GM23338 (cell line): ENCODE results near the gene NBEAL2. TPM values are rescaled to one million over a fixed set of nuclear protein-coding genes. Genes with fewer than 3 reads are reported as not detected.
A peak's percentile ranks its signal among the peaks of the same experiment; 100 is the strongest.

Experiments
- ATAC-seq: fragments of 200-7000 bp; cut with Tn5 transposase; 3 replicates; pipeline ENCODE4 v1.9.1; 2020
- DNase-seq: peaks from one replicate; pipeline ENCODE4 v3.0.0-alpha.2; 2015; ENCODE audit warnings: low spot score
- H2AFZ ChIP-seq: fragments of 200-600 bp; sonication (generic); 2 replicates; pipeline ENCODE4 v1.8.0; 2016; ENCODE audit warnings: antibody characterized with exemption, mild to moderate bottlenecking, moderate library complexity
- H3F3A ChIP-seq: fragments of 200-600 bp; sonication (generic); replicated peaks from 2 replicates; pipeline ENCODE4 v1.8.0; 2017; ENCODE audit warnings: antibody characterized with exemption, mixed run types, low read depth
- H3K27ac ChIP-seq: fragments of 200-600 bp; sonication (generic); 2 replicates; pipeline ENCODE4 v1.6.1; 2016; ENCODE audit warnings: low read depth
- H3K27me3 ChIP-seq: fragments of 200-600 bp; sonication (generic); 2 replicates; pipeline ENCODE4 v1.8.0; 2016; ENCODE audit warnings: mild to moderate bottlenecking, mixed run types, moderate library complexity; ENCODE audit not compliant: insufficient read depth
- H3K36me3 ChIP-seq: fragments of 200-600 bp; sonication (generic); 2 replicates; pipeline ENCODE4 v1.8.0; 2016; ENCODE audit warnings: mild to moderate bottlenecking; ENCODE audit not compliant: insufficient read depth
- H3K4me1 ChIP-seq: fragments of 200-600 bp; sonication (generic); 2 replicates; pipeline ENCODE4 v1.8.0; 2016; ENCODE audit warnings: mild to moderate bottlenecking, moderate library complexity; ENCODE audit not compliant: insufficient read depth
- H3K4me2 ChIP-seq: fragments of 200-600 bp; sonication (generic); 2 replicates; pipeline ENCODE4 v1.7.1; 2017; ENCODE audit warnings: mixed run types
- H3K4me3 ChIP-seq: fragments of 200-600 bp; sonication (generic); 2 replicates; pipeline ENCODE4 v1.6.1; 2016; ENCODE audit warnings: mixed run types
- H3K79me2 ChIP-seq: fragments of 200-600 bp; sonication (generic); replicated peaks from 2 replicates; pipeline ENCODE4 v1.8.0; 2017; ENCODE audit warnings: mild to moderate bottlenecking; ENCODE audit not compliant: insufficient read depth
- H3K9me2 ChIP-seq: fragments of 200-600 bp; sonication (generic); 2 replicates; pipeline ENCODE4 v1.8.0; 2017; ENCODE audit not compliant: insufficient read depth
- H4K20me1 ChIP-seq: fragments of 200-600 bp; sonication (generic); replicated peaks from 2 replicates; pipeline ENCODE4 v1.8.0; 2017; ENCODE audit warnings: mild to moderate bottlenecking; ENCODE audit not compliant: insufficient read depth
- H3K27ac Mint-ChIP-seq: 2 replicates; pipeline ENCODE4 v1.8.0; 2020; ENCODE audit warnings: inconsistent platforms, mild to moderate bottlenecking, moderate library complexity, mixed read lengths
- H3K27me3 Mint-ChIP-seq: 3 replicates; pipeline ENCODE4 v1.8.0; 2022; ENCODE audit warnings: low read depth, mild to moderate bottlenecking, moderate library complexity, mixed read lengths, inconsistent platforms; ENCODE audit not compliant: insufficient read depth, poor library complexity
- H3K36me3 Mint-ChIP-seq: 3 replicates; pipeline ENCODE4 v1.8.0; 2021; ENCODE audit warnings: low read depth, mild to moderate bottlenecking, inconsistent platforms, moderate library complexity, mixed read lengths
- H3K4me1 Mint-ChIP-seq: 3 replicates; pipeline ENCODE4 v1.8.0; 2020; ENCODE audit warnings: mild to moderate bottlenecking, inconsistent platforms, mixed read lengths
- H3K4me3 Mint-ChIP-seq: 3 replicates; pipeline ENCODE4 v1.8.0; 2021; ENCODE audit warnings: moderate library complexity, mild to moderate bottlenecking, inconsistent platforms, mixed read lengths
- H3K9me3 Mint-ChIP-seq: 3 replicates; pipeline ENCODE4 v1.8.0; 2020; ENCODE audit warnings: moderate library complexity, mild to moderate bottlenecking, inconsistent platforms, mixed read lengths
- CREB1 ChIP-seq: fragments of 250-450 bp; sonication (Bioruptor Pico); IDR thresholded peaks from 2 replicates; pipeline ENCODE4 v1.5.0; 2020; ENCODE audit warnings: low read depth, mild to moderate bottlenecking, moderate library complexity
- CTCF ChIP-seq, 2 experiments: fragments of 200-600 bp in 1 of 2; sonication (generic) in 1 of 2; conservative IDR thresholded peaks; 2 replicates each; pipeline versions ENCODE4 v1.5.1 to v1.6.1; 2016 to 2017; ENCODE audit warnings: antibody characterized with exemption in 2 of 2, low read depth in 2 of 2, mild to moderate bottlenecking in 2 of 2, moderate library complexity in 1 of 2
- EZH2 ChIP-seq: fragments of 200-600 bp; sonication (generic); IDR thresholded peaks from one replicate; pipeline ENCODE4 v1.8.0; 2017; ENCODE audit warnings: antibody characterized with exemption, mild to moderate bottlenecking, low read depth; ENCODE audit not compliant: unreplicated experiment
- EZH2phosphoT487 ChIP-seq: fragments of 200-600 bp; sonication (generic); IDR thresholded peaks from one replicate; pipeline ENCODE4 v1.8.1; 2018; ENCODE audit warnings: antibody characterized with exemption; ENCODE audit not compliant: unreplicated experiment
- JUNB ChIP-seq: IDR thresholded peaks from one replicate; pipeline ENCODE4 v1.6.1; 2016; ENCODE audit warnings: antibody characterized with exemption; ENCODE audit not compliant: unreplicated experiment
- NANOG ChIP-seq: IDR thresholded peaks from 2 replicates; pipeline ENCODE4 v1.6.1; 2016; ENCODE audit warnings: antibody characterized with exemption, borderline replicate concordance
- POLR2AphosphoS5 ChIP-seq: IDR thresholded peaks from 2 replicates; pipeline ENCODE4 v1.6.1; 2016; ENCODE audit warnings: antibody characterized with exemption, low read depth
- STAT1 ChIP-seq: IDR thresholded peaks from one replicate; pipeline ENCODE4 v1.6.1; 2016; ENCODE audit warnings: antibody characterized with exemption; ENCODE audit not compliant: unreplicated experiment
- polyA plus RNA-seq: library from polyadenylated mRNA; unstranded; fragments of >200 nt; fragmentation: Nextera tagmentation; extraction: Ambion mirVana; gene quantifications from 2 replicates; pipeline ENCODE4 v1.2.1, GENCODE V29; 2016
- total RNA-seq: library from RNA; depleted of rRNA; stranded (reverse); fragments of >200 nt; shearing (Covaris generic); gene quantifications from 2 replicates; pipeline ENCODE4 v1.2.3, GENCODE V29; 2014
- TF ChIP-seq, protein P1 (sequence below): IDR thresholded peaks from one replicate; pipeline ENCODE4 v1.6.1; 2018; ENCODE audit warnings: antibody characterized with exemption; ENCODE audit not compliant: unreplicated experiment
- TF ChIP-seq, protein P2 (sequence below): IDR thresholded peaks from 2 replicates; pipeline ENCODE4 v1.6.1; 2016; ENCODE audit warnings: antibody characterized with exemption

NBEAL2 gene
- total and polyA plus RNA-seq, 2 experiments from 2014 or later, result 13.5 to 79.9 TPM

DNA sequence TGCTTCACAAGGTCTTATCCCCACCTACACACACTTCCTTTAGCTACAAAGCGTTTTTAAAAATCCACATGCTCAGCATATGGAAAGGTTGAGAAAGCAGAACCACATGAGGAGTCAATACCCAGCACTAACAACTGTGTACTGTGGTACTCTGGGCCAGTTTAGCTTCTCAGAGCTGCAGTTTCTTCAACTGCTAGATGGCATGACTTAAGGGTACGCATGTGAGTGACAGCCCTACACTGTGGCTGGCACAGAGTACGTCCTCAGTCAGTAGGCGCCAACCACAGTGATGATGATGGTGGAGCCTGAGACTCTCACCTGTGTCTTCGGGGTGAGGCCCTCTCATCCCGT is 20.3 kb upstream of the NBEAL2 start (continued):
- TF ChIP-seq, protein P1, sequence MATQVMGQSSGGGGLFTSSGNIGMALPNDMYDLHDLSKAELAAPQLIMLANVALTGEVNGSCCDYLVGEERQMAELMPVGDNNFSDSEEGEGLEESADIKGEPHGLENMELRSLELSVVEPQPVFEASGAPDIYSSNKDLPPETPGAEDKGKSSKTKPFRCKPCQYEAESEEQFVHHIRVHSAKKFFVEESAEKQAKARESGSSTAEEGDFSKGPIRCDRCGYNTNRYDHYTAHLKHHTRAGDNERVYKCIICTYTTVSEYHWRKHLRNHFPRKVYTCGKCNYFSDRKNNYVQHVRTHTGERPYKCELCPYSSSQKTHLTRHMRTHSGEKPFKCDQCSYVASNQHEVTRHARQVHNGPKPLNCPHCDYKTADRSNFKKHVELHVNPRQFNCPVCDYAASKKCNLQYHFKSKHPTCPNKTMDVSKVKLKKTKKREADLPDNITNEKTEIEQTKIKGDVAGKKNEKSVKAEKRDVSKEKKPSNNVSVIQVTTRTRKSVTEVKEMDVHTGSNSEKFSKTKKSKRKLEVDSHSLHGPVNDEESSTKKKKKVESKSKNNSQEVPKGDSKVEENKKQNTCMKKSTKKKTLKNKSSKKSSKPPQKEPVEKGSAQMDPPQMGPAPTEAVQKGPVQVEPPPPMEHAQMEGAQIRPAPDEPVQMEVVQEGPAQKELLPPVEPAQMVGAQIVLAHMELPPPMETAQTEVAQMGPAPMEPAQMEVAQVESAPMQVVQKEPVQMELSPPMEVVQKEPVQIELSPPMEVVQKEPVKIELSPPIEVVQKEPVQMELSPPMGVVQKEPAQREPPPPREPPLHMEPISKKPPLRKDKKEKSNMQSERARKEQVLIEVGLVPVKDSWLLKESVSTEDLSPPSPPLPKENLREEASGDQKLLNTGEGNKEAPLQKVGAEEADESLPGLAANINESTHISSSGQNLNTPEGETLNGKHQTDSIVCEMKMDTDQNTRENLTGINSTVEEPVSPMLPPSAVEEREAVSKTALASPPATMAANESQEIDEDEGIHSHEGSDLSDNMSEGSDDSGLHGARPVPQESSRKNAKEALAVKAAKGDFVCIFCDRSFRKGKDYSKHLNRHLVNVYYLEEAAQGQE, result no peak

DNA sequence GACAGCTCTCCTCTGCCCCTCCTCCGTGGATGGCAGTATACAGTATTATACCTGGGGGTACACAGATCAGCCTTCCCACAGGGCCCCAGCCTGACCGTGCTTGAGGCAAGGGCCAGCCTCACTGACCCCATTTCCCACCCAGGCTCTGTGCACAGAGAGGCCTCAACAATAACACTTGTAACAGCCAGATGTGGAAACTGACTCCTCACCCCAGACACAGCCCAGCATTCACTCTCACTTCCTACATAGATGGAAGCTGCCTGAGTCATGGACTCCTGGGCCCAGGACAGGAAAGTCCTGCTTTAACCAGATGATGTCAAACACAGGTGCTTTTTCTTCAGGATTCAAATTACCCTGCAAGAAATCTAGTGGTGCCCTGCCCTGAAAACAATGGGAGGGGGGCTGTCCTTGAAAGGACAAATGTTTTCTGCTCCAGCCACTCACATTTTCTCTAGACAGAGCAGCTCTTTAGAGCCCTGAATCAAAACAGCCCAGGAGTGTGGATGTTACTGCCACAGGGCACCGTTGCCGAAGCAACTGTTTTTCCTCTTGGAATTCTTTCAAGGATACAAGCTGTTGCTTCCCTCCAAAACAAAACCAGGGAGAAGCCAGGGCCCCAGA is 19.3 kb upstream of the NBEAL2 start:
- Histone ChIP-seq H3K79me2 (peaks cover 90% of the 10 kb centered on the region), H3F3A (no peaks in the 10 kb centered on the region), H3K4me1 (peaks cover 16% of the 10 kb centered on the region; the same call in 1 of the 2 replicates), H3K4me2 (no peak overlapping the region), H2AFZ (no peak overlapping the region), H3K4me3 (no peak overlapping the region), H4K20me1 (peaks cover 73% of the 10 kb centered on the region), H3K36me3 (no peaks in the 10 kb centered on the region; the same call in 1 of the 2 replicates), H3K9me2 (no peaks in the 10 kb centered on the region), H3K27ac (no peak overlapping the region), H3K27me3 (no peaks in the 10 kb centered on the region)
- peak overlapping the region; percentile 65 for H3K27ac Mint-ChIP-seq
- ATAC-seq, result peak; percentile 20
- H3K4me3 Mint-ChIP-seq, result no peak overlapping the region
- peak; percentile 39 for DNase-seq
- peaks cover 8% of the 10 kb centered on the region; the same call in 2 of the 3 replicates for H3K9me3 Mint-ChIP-seq
- H3K27me3 Mint-ChIP-seq, result no peaks in the 10 kb centered on the region
- peaks cover 20% of the 10 kb centered on the region for H3K36me3 Mint-ChIP-seq
- H3K4me1 Mint-ChIP-seq, result peaks cover 29% of the 10 kb centered on the region
- TF ChIP-seq CTCF (conservative IDR thresholded peaks at IDR 0.05; ENCODE audit: low read depth in 2 of 2), result no peak
- TF ChIP-seq, protein P2, sequence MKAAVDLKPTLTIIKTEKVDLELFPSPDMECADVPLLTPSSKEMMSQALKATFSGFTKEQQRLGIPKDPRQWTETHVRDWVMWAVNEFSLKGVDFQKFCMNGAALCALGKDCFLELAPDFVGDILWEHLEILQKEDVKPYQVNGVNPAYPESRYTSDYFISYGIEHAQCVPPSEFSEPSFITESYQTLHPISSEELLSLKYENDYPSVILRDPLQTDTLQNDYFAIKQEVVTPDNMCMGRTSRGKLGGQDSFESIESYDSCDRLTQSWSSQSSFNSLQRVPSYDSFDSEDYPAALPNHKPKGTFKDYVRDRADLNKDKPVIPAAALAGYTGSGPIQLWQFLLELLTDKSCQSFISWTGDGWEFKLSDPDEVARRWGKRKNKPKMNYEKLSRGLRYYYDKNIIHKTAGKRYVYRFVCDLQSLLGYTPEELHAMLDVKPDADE, result no peak
- TF ChIP-seq, protein P1, result no peak
- TF ChIP-seq EZH2, result no peak
- TF ChIP-seq CREB1 (CRISPR knock-in tag), result no peak
- TF ChIP-seq STAT1, result no peak
- TF ChIP-seq EZH2phosphoT487, result no peak
- TF ChIP-seq POLR2AphosphoS5, result no peak
- TF ChIP-seq JUNB, result no peak
- TF ChIP-seq NANOG, result no peak
